GM23338 (cell line): ENCODE measurements around the gene GPC5. TPM values are rescaled to one million over a fixed set of nuclear protein-coding genes. Genes with fewer than 3 reads are reported as not detected.

ENCODE experiments used
- ATAC-seq: fragments of 200-7000 bp; cut with Tn5 transposase; 3 replicates; pipeline ENCODE4 v1.9.1; 2020
- DNase-seq: peaks from one replicate; pipeline ENCODE4 v3.0.0-alpha.2; 2015; ENCODE audit warnings: low spot score
- H2AFZ ChIP-seq: fragments of 200-600 bp; sonication (generic); 2 replicates; pipeline ENCODE4 v1.8.0; 2016; ENCODE audit warnings: antibody characterized with exemption, mild to moderate bottlenecking, moderate library complexity
- H3F3A ChIP-seq: fragments of 200-600 bp; sonication (generic); replicated peaks from 2 replicates; pipeline ENCODE4 v1.8.0; 2017; ENCODE audit warnings: antibody characterized with exemption, mixed run types, low read depth
- H3K27ac ChIP-seq: fragments of 200-600 bp; sonication (generic); 2 replicates; pipeline ENCODE4 v1.6.1; 2016; ENCODE audit warnings: low read depth
- H3K27me3 ChIP-seq: fragments of 200-600 bp; sonication (generic); 2 replicates; pipeline ENCODE4 v1.8.0; 2016; ENCODE audit warnings: mild to moderate bottlenecking, mixed run types, moderate library complexity; ENCODE audit not compliant: insufficient read depth
- H3K36me3 ChIP-seq: fragments of 200-600 bp; sonication (generic); 2 replicates; pipeline ENCODE4 v1.8.0; 2016; ENCODE audit warnings: mild to moderate bottlenecking; ENCODE audit not compliant: insufficient read depth
- H3K4me1 ChIP-seq: fragments of 200-600 bp; sonication (generic); 2 replicates; pipeline ENCODE4 v1.8.0; 2016; ENCODE audit warnings: mild to moderate bottlenecking, moderate library complexity; ENCODE audit not compliant: insufficient read depth
- H3K4me2 ChIP-seq: fragments of 200-600 bp; sonication (generic); 2 replicates; pipeline ENCODE4 v1.7.1; 2017; ENCODE audit warnings: mixed run types
- H3K4me3 ChIP-seq: fragments of 200-600 bp; sonication (generic); 2 replicates; pipeline ENCODE4 v1.6.1; 2016; ENCODE audit warnings: mixed run types
- H3K79me2 ChIP-seq: fragments of 200-600 bp; sonication (generic); replicated peaks from 2 replicates; pipeline ENCODE4 v1.8.0; 2017; ENCODE audit warnings: mild to moderate bottlenecking; ENCODE audit not compliant: insufficient read depth
- H3K9me2 ChIP-seq: fragments of 200-600 bp; sonication (generic); 2 replicates; pipeline ENCODE4 v1.8.0; 2017; ENCODE audit not compliant: insufficient read depth
- H4K20me1 ChIP-seq: fragments of 200-600 bp; sonication (generic); replicated peaks from 2 replicates; pipeline ENCODE4 v1.8.0; 2017; ENCODE audit warnings: mild to moderate bottlenecking; ENCODE audit not compliant: insufficient read depth
- H3K27ac Mint-ChIP-seq: 2 replicates; pipeline ENCODE4 v1.8.0; 2020; ENCODE audit warnings: inconsistent platforms, mild to moderate bottlenecking, moderate library complexity, mixed read lengths
- H3K27me3 Mint-ChIP-seq: 3 replicates; pipeline ENCODE4 v1.8.0; 2022; ENCODE audit warnings: low read depth, mild to moderate bottlenecking, moderate library complexity, mixed read lengths, inconsistent platforms; ENCODE audit not compliant: insufficient read depth, poor library complexity
- H3K36me3 Mint-ChIP-seq: 3 replicates; pipeline ENCODE4 v1.8.0; 2021; ENCODE audit warnings: low read depth, mild to moderate bottlenecking, inconsistent platforms, moderate library complexity, mixed read lengths
- H3K4me1 Mint-ChIP-seq: 3 replicates; pipeline ENCODE4 v1.8.0; 2020; ENCODE audit warnings: mild to moderate bottlenecking, inconsistent platforms, mixed read lengths
- H3K4me3 Mint-ChIP-seq: 3 replicates; pipeline ENCODE4 v1.8.0; 2021; ENCODE audit warnings: moderate library complexity, mild to moderate bottlenecking, inconsistent platforms, mixed read lengths
- H3K9me3 Mint-ChIP-seq: 3 replicates; pipeline ENCODE4 v1.8.0; 2020; ENCODE audit warnings: moderate library complexity, mild to moderate bottlenecking, inconsistent platforms, mixed read lengths
- CREB1 ChIP-seq: fragments of 250-450 bp; sonication (Bioruptor Pico); IDR thresholded peaks from 2 replicates; pipeline ENCODE4 v1.5.0; 2020; ENCODE audit warnings: low read depth, mild to moderate bottlenecking, moderate library complexity
- CTCF ChIP-seq, 2 experiments: fragments of 200-600 bp in 1 of 2; sonication (generic) in 1 of 2; conservative IDR thresholded peaks; 2 replicates each; pipeline versions ENCODE4 v1.5.1 to v1.6.1; 2016 to 2017; ENCODE audit warnings: antibody characterized with exemption in 2 of 2, low read depth in 2 of 2, mild to moderate bottlenecking in 2 of 2, moderate library complexity in 1 of 2
- EZH2 ChIP-seq: fragments of 200-600 bp; sonication (generic); IDR thresholded peaks from one replicate; pipeline ENCODE4 v1.8.0; 2017; ENCODE audit warnings: antibody characterized with exemption, mild to moderate bottlenecking, low read depth; ENCODE audit not compliant: unreplicated experiment
- JUNB ChIP-seq: IDR thresholded peaks from one replicate; pipeline ENCODE4 v1.6.1; 2016; ENCODE audit warnings: antibody characterized with exemption; ENCODE audit not compliant: unreplicated experiment
- NANOG ChIP-seq: IDR thresholded peaks from 2 replicates; pipeline ENCODE4 v1.6.1; 2016; ENCODE audit warnings: antibody characterized with exemption, borderline replicate concordance
- POLR2AphosphoS5 ChIP-seq: IDR thresholded peaks from 2 replicates; pipeline ENCODE4 v1.6.1; 2016; ENCODE audit warnings: antibody characterized with exemption, low read depth
- STAT1 ChIP-seq: IDR thresholded peaks from one replicate; pipeline ENCODE4 v1.6.1; 2016; ENCODE audit warnings: antibody characterized with exemption; ENCODE audit not compliant: unreplicated experiment
- ZNF462 ChIP-seq: fragments of 250-450 bp; sonication (Bioruptor Pico); IDR thresholded peaks from 2 replicates; pipeline ENCODE4 v1.5.0; 2020; ENCODE audit warnings: mild to moderate bottlenecking, moderate library complexity
- polyA plus RNA-seq: library from polyadenylated mRNA; unstranded; fragments of >200 nt; fragmentation: Nextera tagmentation; extraction: Ambion mirVana; gene quantifications from 2 replicates; pipeline ENCODE4 v1.2.1, GENCODE V29; 2016
- total RNA-seq: library from RNA; depleted of rRNA; stranded (reverse); fragments of >200 nt; shearing (Covaris generic); gene quantifications from 2 replicates; pipeline ENCODE4 v1.2.3, GENCODE V29; 2014
- TF ChIP-seq, protein P1 (sequence below): IDR thresholded peaks from 2 replicates; pipeline ENCODE4 v1.6.1; 2016; ENCODE audit warnings: antibody characterized with exemption
- TF ChIP-seq, protein P2 (sequence below): IDR thresholded peaks from one replicate; pipeline ENCODE4 v1.6.1; 2018; ENCODE audit warnings: antibody characterized with exemption; ENCODE audit not compliant: unreplicated experiment

Gene GPC5
- total and polyA plus RNA-seq, 2 experiments from 2014 or later: 0.95 to 1.1 TPM

- no peaks in the 10 kb centered on the region for H4K20me1 ChIP-seq
- Mint-ChIP-seq H3K27ac (no peak overlapping the region), H3K4me1 (no peaks in the 10 kb centered on the region), H3K9me3 (no peaks in the 10 kb centered on the region), H3K36me3 (no peaks in the 10 kb centered on the region), H3K27me3 (peaks cover 2% of the 10 kb centered on the region), H3K4me3 (no peak overlapping the region)
- TF ChIP-seq EZH2: no peak
- H3K4me1 ChIP-seq: no peaks in the 10 kb centered on the region
- ATAC-seq (no peak), DNase-seq (no peak)
- no peaks in the 10 kb centered on the region for H3K36me3 ChIP-seq
- H3K4me2 ChIP-seq: no peak overlapping the region
- no peaks in the 10 kb centered on the region for H3K79me2 ChIP-seq
- H3K9me2 ChIP-seq: peaks cover 8% of the 10 kb centered on the region; the same call in 1 of the 2 replicates
- no peak overlapping the region for H3K4me3 ChIP-seq
- H3K27ac ChIP-seq: no peak overlapping the region
- H3K27me3 ChIP-seq: no peaks in the 10 kb centered on the region
- H3F3A ChIP-seq: no peaks in the 10 kb centered on the region
- peak overlapping the region; percentile 78 for H2AFZ ChIP-seq
These were observed 1191.5 kb downstream of the GPC5 start for GRCh38 chr13:92589955-92590354.

GRCh38 chr13:92590503-92590908, 1192.1 kb downstream of the GPC5 start:
- Histone ChIP-seq H3K4me3 (no peak overlapping the region), H3K27ac (no peak overlapping the region), H2AFZ (peak overlapping the region; percentile 78), H3K36me3 (no peaks in the 10 kb centered on the region), H3K27me3 (no peaks in the 10 kb centered on the region), H3F3A (no peaks in the 10 kb centered on the region), H3K4me1 (no peaks in the 10 kb centered on the region), H3K9me2 (peaks cover 3% of the 10 kb centered on the region; the same call in 1 of the 2 replicates), H3K4me2 (no peak overlapping the region), H4K20me1 (no peaks in the 10 kb centered on the region), H3K79me2 (no peaks in the 10 kb centered on the region)
- Mint-ChIP-seq H3K27ac (no peak overlapping the region), H3K4me1 (no peaks in the 10 kb centered on the region), H3K4me3 (no peak overlapping the region), H3K27me3 (peaks cover 2% of the 10 kb centered on the region), H3K9me3 (no peaks in the 10 kb centered on the region), H3K36me3 (no peaks in the 10 kb centered on the region)
- ATAC-seq (no peak), DNase-seq (no peak)
- TF ChIP-seq STAT1 (no peak), NANOG (no peak), POLR2AphosphoS5 (no peak), CTCF (conservative IDR thresholded peaks at IDR 0.05; ENCODE audit: low read depth in 2 of 2) (no peak), EZH2 (no peak), ZNF462 (no peak), CREB1 (CRISPR knock-in tag) (no peak), JUNB (no peak)
- TF ChIP-seq, protein P1, sequence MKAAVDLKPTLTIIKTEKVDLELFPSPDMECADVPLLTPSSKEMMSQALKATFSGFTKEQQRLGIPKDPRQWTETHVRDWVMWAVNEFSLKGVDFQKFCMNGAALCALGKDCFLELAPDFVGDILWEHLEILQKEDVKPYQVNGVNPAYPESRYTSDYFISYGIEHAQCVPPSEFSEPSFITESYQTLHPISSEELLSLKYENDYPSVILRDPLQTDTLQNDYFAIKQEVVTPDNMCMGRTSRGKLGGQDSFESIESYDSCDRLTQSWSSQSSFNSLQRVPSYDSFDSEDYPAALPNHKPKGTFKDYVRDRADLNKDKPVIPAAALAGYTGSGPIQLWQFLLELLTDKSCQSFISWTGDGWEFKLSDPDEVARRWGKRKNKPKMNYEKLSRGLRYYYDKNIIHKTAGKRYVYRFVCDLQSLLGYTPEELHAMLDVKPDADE: no peak
- TF ChIP-seq, protein P2, sequence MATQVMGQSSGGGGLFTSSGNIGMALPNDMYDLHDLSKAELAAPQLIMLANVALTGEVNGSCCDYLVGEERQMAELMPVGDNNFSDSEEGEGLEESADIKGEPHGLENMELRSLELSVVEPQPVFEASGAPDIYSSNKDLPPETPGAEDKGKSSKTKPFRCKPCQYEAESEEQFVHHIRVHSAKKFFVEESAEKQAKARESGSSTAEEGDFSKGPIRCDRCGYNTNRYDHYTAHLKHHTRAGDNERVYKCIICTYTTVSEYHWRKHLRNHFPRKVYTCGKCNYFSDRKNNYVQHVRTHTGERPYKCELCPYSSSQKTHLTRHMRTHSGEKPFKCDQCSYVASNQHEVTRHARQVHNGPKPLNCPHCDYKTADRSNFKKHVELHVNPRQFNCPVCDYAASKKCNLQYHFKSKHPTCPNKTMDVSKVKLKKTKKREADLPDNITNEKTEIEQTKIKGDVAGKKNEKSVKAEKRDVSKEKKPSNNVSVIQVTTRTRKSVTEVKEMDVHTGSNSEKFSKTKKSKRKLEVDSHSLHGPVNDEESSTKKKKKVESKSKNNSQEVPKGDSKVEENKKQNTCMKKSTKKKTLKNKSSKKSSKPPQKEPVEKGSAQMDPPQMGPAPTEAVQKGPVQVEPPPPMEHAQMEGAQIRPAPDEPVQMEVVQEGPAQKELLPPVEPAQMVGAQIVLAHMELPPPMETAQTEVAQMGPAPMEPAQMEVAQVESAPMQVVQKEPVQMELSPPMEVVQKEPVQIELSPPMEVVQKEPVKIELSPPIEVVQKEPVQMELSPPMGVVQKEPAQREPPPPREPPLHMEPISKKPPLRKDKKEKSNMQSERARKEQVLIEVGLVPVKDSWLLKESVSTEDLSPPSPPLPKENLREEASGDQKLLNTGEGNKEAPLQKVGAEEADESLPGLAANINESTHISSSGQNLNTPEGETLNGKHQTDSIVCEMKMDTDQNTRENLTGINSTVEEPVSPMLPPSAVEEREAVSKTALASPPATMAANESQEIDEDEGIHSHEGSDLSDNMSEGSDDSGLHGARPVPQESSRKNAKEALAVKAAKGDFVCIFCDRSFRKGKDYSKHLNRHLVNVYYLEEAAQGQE: no peak
